HEK293T (cell line): ENCODE measurements around the gene CHADL.

Experiments
- NFRKB ChIP-seq: fragments of 450-650 bp; IDR thresholded peaks from 2 replicates; pipeline ENCODE4 v1.6.1; 2016; ENCODE audit warnings: mild to moderate bottlenecking, moderate library complexity
- SP1 ChIP-seq: fragments of 450-650 bp; IDR thresholded peaks from 2 replicates; pipeline ENCODE4 v1.6.1; 2017
- TARDBP ChIP-seq: fragments of 450-650 bp; IDR thresholded peaks from 2 replicates; pipeline ENCODE4 v1.6.1; 2016
- TF ChIP-seq, protein P1 (sequence below): fragments of 450-650 bp; IDR thresholded peaks from 2 replicates; pipeline ENCODE4 v1.6.1; 2016

DNA sequence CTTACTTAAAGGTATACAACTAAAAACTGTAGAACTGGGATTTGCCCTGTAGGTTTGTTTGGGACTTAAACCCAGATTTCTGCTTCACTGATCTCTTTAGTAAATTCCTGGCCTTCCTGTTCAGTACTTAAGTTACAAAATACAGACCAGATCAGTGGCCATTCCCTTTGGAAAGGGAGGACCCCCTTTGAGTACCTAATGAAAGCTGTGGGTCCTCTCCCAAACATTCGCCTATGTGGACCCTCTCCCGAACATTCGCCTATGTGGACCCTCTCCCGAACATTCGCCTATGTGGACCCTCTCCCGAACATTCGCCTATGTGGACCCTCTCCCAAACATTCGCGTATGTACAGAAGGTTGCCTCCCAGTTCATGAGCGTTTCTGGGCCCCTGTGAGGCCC lies 25.3 kb downstream of the CHADL start:
- TF ChIP-seq NFRKB (no peak), TARDBP (no peak), SP1 (no peak)
- TF ChIP-seq, protein P1, sequence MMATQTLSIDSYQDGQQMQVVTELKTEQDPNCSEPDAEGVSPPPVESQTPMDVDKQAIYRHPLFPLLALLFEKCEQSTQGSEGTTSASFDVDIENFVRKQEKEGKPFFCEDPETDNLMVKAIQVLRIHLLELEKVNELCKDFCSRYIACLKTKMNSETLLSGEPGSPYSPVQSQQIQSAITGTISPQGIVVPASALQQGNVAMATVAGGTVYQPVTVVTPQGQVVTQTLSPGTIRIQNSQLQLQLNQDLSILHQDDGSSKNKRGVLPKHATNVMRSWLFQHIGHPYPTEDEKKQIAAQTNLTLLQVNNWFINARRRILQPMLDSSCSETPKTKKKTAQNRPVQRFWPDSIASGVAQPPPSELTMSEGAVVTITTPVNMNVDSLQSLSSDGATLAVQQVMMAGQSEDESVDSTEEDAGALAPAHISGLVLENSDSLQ = no peak
